A549 (cell line): Measurements from ENCODE around the gene PRKN. TPM values are rescaled to one million over a fixed set of nuclear protein-coding genes. Genes with fewer than 3 reads are reported as not detected.

Experiments used
- ATAC-seq, 2 experiments: fragments of 200-7000 bp in 1 of 2; fragments of >200 bp in 1 of 2; cut with Nextera tagmentation in 1 of 2; cut with Tn5 transposase in 1 of 2; 3 replicates each; pipeline versions ENCODE4 v1.8.0 to v1.9.1; 2018 to 2020; ENCODE audit warnings: mild to moderate bottlenecking in 1 of 2, moderate library complexity in 1 of 2
- CTCF ChIA-PET: fragments of 300-600 bp; sonication (Branson Sonifier 250); formaldehyde crosslinking; extraction: SDS; loops from one replicate; lab custom pipeline; 2021; ENCODE audit warnings: antibody characterized with exemption, inconsistent platforms; lab: Yijun Ruan, JAX
- POLR2A ChIA-PET: fragments of 350-600 bp; formaldehyde crosslinking; extraction: SDS; loops from one replicate; lab custom pipeline; 2021; ENCODE audit warnings: antibody characterized with exemption, inconsistent platforms; lab: Yijun Ruan, JAX
- DNase-seq, 2 experiments: peaks; one replicate each; pipeline versions ENCODE4 v3.0.0 to v3.0.0-alpha.2; 2011 to 2016; ENCODE audit warnings: low read depth in 1 of 2, low spot score in 1 of 2
- FAIRE-seq: peaks from 2 replicates; lab custom pipeline; 2011; peaks lifted over from hg19 to GRCh38; lab: Jason Lieb, UNC
- H3K27ac ChIP-seq, 2 experiments: fragments of >200 bp; sonication (Bioruptor Twin); formaldehyde crosslinking; 3 replicates each; pipeline ENCODE4 v1.5.1; 2016 to 2017
- H3K4me1 ChIP-seq: fragments of >200 bp; sonication (Bioruptor Twin); formaldehyde crosslinking; 3 replicates; pipeline ENCODE4 v1.6.1; 2016
- H3K4me2 ChIP-seq: fragments of >200 bp; sonication (Bioruptor Twin); formaldehyde crosslinking; 3 replicates; pipeline ENCODE4 v1.6.1; 2016
- H3K4me3 ChIP-seq: fragments of >200 bp; sonication (Bioruptor Twin); formaldehyde crosslinking; 3 replicates; pipeline ENCODE4 v1.5.1; 2016
- H3K9me3 ChIP-seq: fragments of >200 bp; sonication (Bioruptor Twin); formaldehyde crosslinking; 3 replicates; pipeline ENCODE4 v1.6.1; 2016
- ATOH8 ChIP-seq: fragments of 250-450 bp; sonication (Bioruptor Pico); IDR thresholded peaks from 2 replicates; pipeline ENCODE4 v1.5.0; 2020; ENCODE audit warnings: low read depth, mild to moderate bottlenecking, moderate library complexity
- BHLHE40 ChIP-seq: IDR thresholded peaks from 2 replicates; pipeline ENCODE4 v1.6.1; 2012; ENCODE audit warnings: low read depth, low read length, inconsistent platforms
- CBX2 ChIP-seq: fragments of 200-600 bp; sonication (generic); IDR thresholded peaks from 2 replicates; pipeline ENCODE4 v1.6.1; 2016; ENCODE audit warnings: low read depth, mild to moderate bottlenecking, borderline replicate concordance
- CBX8 ChIP-seq: fragments of 200-600 bp; sonication (generic); IDR thresholded peaks from 2 replicates; pipeline ENCODE4 v1.6.1; 2016
- CEBPB ChIP-seq, 2 experiments: fragments of >200 bp in 1 of 2; sonication (Bioruptor Twin) in 1 of 2; formaldehyde crosslinking in 1 of 2; IDR thresholded peaks; 2 replicates each; pipeline ENCODE4 v1.6.1; 2012 to 2016
- EHF ChIP-seq: fragments of 250-450 bp; sonication (Bioruptor Pico); IDR thresholded peaks from 2 replicates; pipeline ENCODE4 v1.5.0; 2020; ENCODE audit warnings: mild to moderate bottlenecking
- EP300 ChIP-seq, 2 experiments: fragments of >200 bp; sonication (Bioruptor Twin); formaldehyde crosslinking; IDR thresholded peaks; 2 replicates in 1 of 2; 3 replicates in 1 of 2; pipeline ENCODE4 v1.6.1; 2016 to 2017
- FOSB ChIP-seq: fragments of 250-450 bp; sonication (Bioruptor Pico); IDR thresholded peaks from 2 replicates; pipeline ENCODE4 v1.5.0; 2020; ENCODE audit warnings: mild to moderate bottlenecking, moderate library complexity
- FOSL2 ChIP-seq, 2 experiments: fragments of 450-650 bp in 1 of 2; fragments of >200 bp in 1 of 2; sonication (Bioruptor Twin) in 1 of 2; formaldehyde crosslinking; IDR thresholded peaks; 2 replicates each; pipeline versions ENCODE4 v1.5.0 to v1.6.1; 2016 to 2020; ENCODE audit warnings: mild to moderate bottlenecking in 1 of 2, moderate library complexity in 1 of 2
- FOXS1 ChIP-seq: fragments of 250-450 bp; sonication (Bioruptor Pico); IDR thresholded peaks from 2 replicates; pipeline ENCODE4 v1.5.0; 2020; ENCODE audit warnings: mild to moderate bottlenecking, moderate library complexity
- HMGXB4 ChIP-seq: fragments of 250-450 bp; sonication (Bioruptor Pico); IDR thresholded peaks from 2 replicates; pipeline ENCODE4 v1.5.0; 2021; ENCODE audit warnings: mild to moderate bottlenecking, moderate library complexity, borderline replicate concordance
- HOXB13 ChIP-seq: fragments of 250-450 bp; sonication (Bioruptor Pico); IDR thresholded peaks from 2 replicates; pipeline ENCODE4 v1.5.0; 2020; ENCODE audit warnings: low read depth, mild to moderate bottlenecking, moderate library complexity
- JUN ChIP-seq, 2 experiments: fragments of >200 bp; sonication (Bioruptor Twin); formaldehyde crosslinking; IDR thresholded peaks; 2 replicates in 1 of 2; 3 replicates in 1 of 2; pipeline ENCODE4 v1.6.1; 2016 to 2017
- KDM1A ChIP-seq: fragments of 200-600 bp; sonication (generic); IDR thresholded peaks from 2 replicates; pipeline ENCODE4 v1.6.1; 2016; ENCODE audit warnings: low read depth, mild to moderate bottlenecking
- KDM5A ChIP-seq: fragments of 200-600 bp; sonication (generic); IDR thresholded peaks from 2 replicates; pipeline ENCODE4 v1.6.1; 2016; ENCODE audit warnings: antibody characterized with exemption, mild to moderate bottlenecking
- MAFK ChIP-seq: fragments of 450-650 bp; IDR thresholded peaks from 2 replicates; pipeline ENCODE4 v1.6.1; 2014; ENCODE audit not compliant: partially characterized antibody
- MAX ChIP-seq: IDR thresholded peaks from 2 replicates; pipeline ENCODE4 v1.6.1; 2012
- MYC ChIP-seq: IDR thresholded peaks from 2 replicates; pipeline ENCODE4 v1.6.1; 2012; ENCODE audit warnings: mild to moderate bottlenecking, inconsistent platforms, low read length, improper control_type of control experiment, borderline replicate concordance
- NPAS2 ChIP-seq: fragments of 250-450 bp; sonication (Bioruptor Pico); IDR thresholded peaks from 2 replicates; pipeline ENCODE4 v1.8.0; 2022; ENCODE audit warnings: mild to moderate bottlenecking, moderate library complexity, borderline replicate concordance
- PBX3 ChIP-seq: IDR thresholded peaks from 2 replicates; pipeline ENCODE4 v1.6.1; 2012
- POLR2A ChIP-seq: IDR thresholded peaks from 2 replicates; pipeline ENCODE4 v1.6.1; 2012; ENCODE audit warnings: mild to moderate bottlenecking, low read length
- RARB ChIP-seq: fragments of 250-450 bp; sonication (Bioruptor Pico); IDR thresholded peaks from 2 replicates; pipeline ENCODE4 v1.8.0; 2021; ENCODE audit warnings: mild to moderate bottlenecking, moderate library complexity
- RCOR1 ChIP-seq: fragments of 150-350 bp; IDR thresholded peaks from 2 replicates; pipeline ENCODE4 v1.6.1; 2014; ENCODE audit warnings: antibody characterized with exemption, low read length, low read depth
- RFX5 ChIP-seq: fragments of 450-650 bp; IDR thresholded peaks from 2 replicates; pipeline ENCODE4 v1.7.1; 2014; ENCODE audit warnings: antibody characterized with exemption, mild to moderate bottlenecking, moderate library complexity
- USF2 ChIP-seq: fragments of 450-650 bp; IDR thresholded peaks from 2 replicates; pipeline ENCODE4 v1.6.1; 2014; ENCODE audit warnings: antibody characterized with exemption
- WGBS: methylation state at CpG from one replicate; pipeline ENCODE4 v1.1.6; 2017; ENCODE audit errors: missing lambda C conversion rate; 5-methylcytosine and 5-hydroxymethylcytosine counted together
- polyA plus RNA-seq, 4 experiments: library from polyadenylated mRNA; depleted of rRNA in 3 of 4; stranded (reverse); fragments of >200 nt; fragmentation: RNase III in 1 of 4; extraction: RNeasy Plus Mini Kit Qiagen cat#74134 plus additional on column Dnase treatment in 1 of 4; gene quantifications; 2 replicates in 3 of 4; 3 replicates in 1 of 4; pipeline ENCODE4 v1.2.3, GENCODE V29; 2011 to 2017

Gene PRKN
- polyA plus RNA-seq, 2 of the 4 experiments (the other 2 are of a cell fraction) = 0.36 to 0.39 TPM

- no peak overlapping the region for H3K4me3 ChIP-seq
- WGBS = 48% methylated on average over 5 of the region's 6 CpGs
Observed at GRCh38 chr6:161635975-161636374, 1091.6 kb downstream of the PRKN start.

GRCh38 chr6:161634916-161635315, 1092.7 kb downstream of the PRKN start:
- Histone ChIP-seq H3K4me1 (no peaks in the 10 kb centered on the region), H3K4me3 (no peak overlapping the region), H3K27ac (no peak overlapping the region), H3K9me3 (no peaks in the 10 kb centered on the region), H3K4me2 (no peak overlapping the region)
- no peak for DNase-seq
- FAIRE-seq = no peak
- 83% methylated on average over 8 of the region's 8 CpGs for WGBS
- ATAC-seq = no peak
- ChIA-PET POLR2A (no interaction called here), CTCF (no interaction called here)
- no peak for TF ChIP-seq NPAS2 (CRISPR knock-in tag)
- TF ChIP-seq MAFK = no peak
- TF ChIP-seq EP300 (IDR thresholded peaks at IDR 0.05) = no peak
- TF ChIP-seq KDM5A = no peak
- TF ChIP-seq RARB = no peak
- TF ChIP-seq POLR2A = no peak
- no peak for TF ChIP-seq PBX3
- no peak for TF ChIP-seq EHF (CRISPR knock-in tag)
- no peak for TF ChIP-seq BHLHE40
- no peak for TF ChIP-seq KDM1A
- no peak for TF ChIP-seq HOXB13 (CRISPR knock-in tag)
- no peak for TF ChIP-seq ATOH8
- no peak for TF ChIP-seq FOSL2 (IDR thresholded peaks at IDR 0.05)
- no peak for TF ChIP-seq FOSL2 (CRISPR knock-in tag; IDR thresholded peaks at IDR 0.05)
- no peak for TF ChIP-seq CBX2
- TF ChIP-seq MAX = no peak
- no peak for TF ChIP-seq USF2
- TF ChIP-seq CBX8 = no peak
- no peak for TF ChIP-seq CEBPB (IDR thresholded peaks at IDR 0.05)
- no peak for TF ChIP-seq FOSB (CRISPR knock-in tag)

More at GRCh38 chr6:161635975-161636374, 1091.6 kb downstream of the PRKN start:
- Histone ChIP-seq H3K4me2 (no peak overlapping the region), H3K27ac (no peak overlapping the region)
- ATAC-seq (0 out of 6 replicates have a peak, but pooled peaks of 1 of the 2 experiments have one; percentile 24), DNase-seq (no peak)
- ChIA-PET CTCF (no interaction called here), POLR2A (no interaction called here)
- TF ChIP-seq RFX5 = no peak
- no peak for TF ChIP-seq USF2
- TF ChIP-seq RARB = no peak
- TF ChIP-seq HMGXB4 (CRISPR knock-in tag) = no peak
- TF ChIP-seq FOXS1 (CRISPR knock-in tag) = no peak
- TF ChIP-seq JUN (IDR thresholded peaks at IDR 0.05) = no peak
- TF ChIP-seq RCOR1 = no peak
- no peak for TF ChIP-seq MYC
- TF ChIP-seq, all 56 proteins: peak for 0
- no peak for FAIRE-seq
- no peaks in the 10 kb centered on the region for H3K9me3 ChIP-seq
- no peaks in the 10 kb centered on the region for H3K4me1 ChIP-seq
